GM19193 (cell line): ENCODE results near the gene SUSD4.

Experiments used
- POLR2A ChIP-seq: IDR thresholded peaks from 4 replicates; pipeline ENCODE4 v1.6.1; 2011; ENCODE audit not compliant: insufficient read depth, insufficient read length; ENCODE audit errors: extremely low read depth

SUSD4 gene

GRCh38 chr1:223214261-223214807 lies 149.6 kb downstream of the SUSD4 start:
- TF ChIP-seq POLR2A = no peak

GRCh38 chr1:223212441-223212840 lies 151.5 kb downstream of the SUSD4 start:
- no peak for TF ChIP-seq POLR2A

GRCh38 chr1:223211323-223211985 lies 152.5 kb downstream of the SUSD4 start:
- TF ChIP-seq POLR2A = no peak

- no peak for TF ChIP-seq POLR2A
These were observed 153.2 kb downstream of the SUSD4 start for GRCh38 chr1:223210788-223211120.

GRCh38 chr1:223209992-223210787 lies 153.8 kb downstream of the SUSD4 start:
- TF ChIP-seq POLR2A = no peak

GRCh38 chr1:223209293-223209898 lies 154.6 kb downstream of the SUSD4 start:
- TF ChIP-seq POLR2A = no peak

GRCh38 chr1:223208164-223209076 lies 155.6 kb downstream of the SUSD4 start:
- no peak for TF ChIP-seq POLR2A

- no peak for TF ChIP-seq POLR2A
These were observed 156.5 kb downstream of the SUSD4 start for GRCh38 chr1:223207293-223208066.

GRCh38 chr1:223204424-223204823 lies 159.6 kb downstream of the SUSD4 start:
- TF ChIP-seq POLR2A = no peak

GRCh38 chr1:223203694-223204093 lies 160.3 kb downstream of the SUSD4 start:
- no peak for TF ChIP-seq POLR2A

- no peak for TF ChIP-seq POLR2A
These were observed 161.0 kb downstream of the SUSD4 start for GRCh38 chr1:223203034-223203408.

- TF ChIP-seq POLR2A = no peak
These were observed 161.5 kb downstream of the SUSD4 start for GRCh38 chr1:223202376-223203033.

GRCh38 chr1:223201967-223202366 lies 162.0 kb downstream of the SUSD4 start:
- TF ChIP-seq POLR2A = no peak

- no peak for TF ChIP-seq POLR2A
These were observed 163.1 kb downstream of the SUSD4 start for GRCh38 chr1:223200903-223201302.

- no peak for TF ChIP-seq POLR2A
These were observed 164.8 kb downstream of the SUSD4 start for GRCh38 chr1:223199094-223199647.
